ENCODE measurements around the gene CCDC57.
A peak's percentile ranks its signal among the peaks of the same experiment; 100 is the strongest.

Gene CCDC57

GRCh38 chr17:82054351-82055022 lies 158.2 kb downstream of the CCDC57 start:
- Histone ChIP-seq H3K36me3 (ENCODE audit: control insufficient read depth, low read length) (peaks cover 53% of the 10 kb centered on the region), H3K27ac (ENCODE audit: low read depth, low read length) (no peak overlapping the region), H3F3A (ENCODE audit: control insufficient read depth, insufficient read depth) (no peaks in the 10 kb centered on the region), H3K9me2 (replicated peaks; ENCODE audit: control insufficient read depth, low read length) (no peaks in the 10 kb centered on the region), H3K79me2 (ENCODE audit: control insufficient read depth, low read length) (peaks cover 19% of the 10 kb centered on the region), H3K4me2 (ENCODE audit: low read length) (no peak overlapping the region), H3K4me1 (ENCODE audit: control insufficient read depth, low read length) (peaks cover 17% of the 10 kb centered on the region), H3K4me3 (ENCODE audit: low read length) (no peak overlapping the region), H4K20me1 (ENCODE audit: control insufficient read depth, insufficient read depth, low read depth, low read length) (peaks cover 3% of the 10 kb centered on the region; the same call in 1 of the 2 replicates), H3K9me3 (ENCODE audit: control insufficient read depth, insufficient read depth, low read length) (no peaks in the 10 kb centered on the region), H3K27me3 (ENCODE audit: control insufficient read depth, low read length) (no peaks in the 10 kb centered on the region)
- TF ChIP-seq CTCF (IDR thresholded peaks at IDR 0.05; ENCODE audit: low read depth, low read length, poor library complexity, severe bottlenecking) (no peak), EZH2phosphoT487 (IDR thresholded peaks at IDR 0.05; ENCODE audit: borderline replicate concordance, low read length) (no peak)

GRCh38 chr17:82053556-82054263 lies 158.9 kb downstream of the CCDC57 start:
- no peak overlapping the region for H3K4me3 ChIP-seq (ENCODE audit: low read length)
- no peaks in the 10 kb centered on the region for H3K9me3 ChIP-seq (ENCODE audit: control insufficient read depth, insufficient read depth, low read length)
- H3K4me1 ChIP-seq (ENCODE audit: control insufficient read depth, low read length), result peaks cover 17% of the 10 kb centered on the region
- H3K36me3 ChIP-seq (ENCODE audit: control insufficient read depth, low read length), result peaks cover 46% of the 10 kb centered on the region
- no peaks in the 10 kb centered on the region for H3K27me3 ChIP-seq (ENCODE audit: control insufficient read depth, low read length)
- no peaks in the 10 kb centered on the region for H3K9me2 ChIP-seq (replicated peaks; ENCODE audit: control insufficient read depth, low read length)
- H3K79me2 ChIP-seq (ENCODE audit: control insufficient read depth, low read length), result peaks cover 19% of the 10 kb centered on the region
- H3K27ac ChIP-seq (ENCODE audit: low read depth, low read length), result no peak overlapping the region
- H3K4me2 ChIP-seq (ENCODE audit: low read length), result peak overlapping the region; percentile 94
- H4K20me1 ChIP-seq (ENCODE audit: control insufficient read depth, insufficient read depth, low read depth, low read length), result peaks cover 3% of the 10 kb centered on the region; the same call in 1 of the 2 replicates
- TF ChIP-seq EZH2phosphoT487 (IDR thresholded peaks at IDR 0.05; ENCODE audit: borderline replicate concordance, low read length), result no peak
- no peak for TF ChIP-seq CTCF (IDR thresholded peaks at IDR 0.05; ENCODE audit: low read depth, low read length, poor library complexity, severe bottlenecking)
- H3F3A ChIP-seq (ENCODE audit: control insufficient read depth, insufficient read depth), result no peaks in the 10 kb centered on the region

- no peak overlapping the region for H3K27ac ChIP-seq (ENCODE audit: low read depth, low read length)
- peaks cover 17% of the 10 kb centered on the region for H3K4me1 ChIP-seq (ENCODE audit: control insufficient read depth, low read length)
- peak overlapping the region; percentile 97 for H3K4me3 ChIP-seq (ENCODE audit: low read length)
- H4K20me1 ChIP-seq (ENCODE audit: control insufficient read depth, insufficient read depth, low read depth, low read length), result peaks cover 3% of the 10 kb centered on the region; the same call in 1 of the 2 replicates
- H3K79me2 ChIP-seq (ENCODE audit: control insufficient read depth, low read length), result peaks cover 19% of the 10 kb centered on the region
- peaks cover 40% of the 10 kb centered on the region for H3K36me3 ChIP-seq (ENCODE audit: control insufficient read depth, low read length)
- H3F3A ChIP-seq (ENCODE audit: control insufficient read depth, insufficient read depth), result no peaks in the 10 kb centered on the region
- H3K27me3 ChIP-seq (ENCODE audit: control insufficient read depth, low read length), result no peaks in the 10 kb centered on the region
- no peak for TF ChIP-seq CTCF (IDR thresholded peaks at IDR 0.05; ENCODE audit: low read depth, low read length, poor library complexity, severe bottlenecking)
- TF ChIP-seq EZH2phosphoT487 (IDR thresholded peaks at IDR 0.05; ENCODE audit: borderline replicate concordance, low read length), result no peak
- peak overlapping the region; percentile 94 for H3K4me2 ChIP-seq (ENCODE audit: low read length)
- H3K9me2 ChIP-seq (replicated peaks; ENCODE audit: control insufficient read depth, low read length), result no peaks in the 10 kb centered on the region
- no peaks in the 10 kb centered on the region for H3K9me3 ChIP-seq (ENCODE audit: control insufficient read depth, insufficient read depth, low read length)
Measured at GRCh38 chr17:82053130-82053529, 159.5 kb downstream of the CCDC57 start.
